ENCODE measurements around the gene UBAP1L. TPM values are rescaled to one million over a fixed set of nuclear protein-coding genes. Genes with fewer than 3 reads are reported as not detected.
"Not testable (repeated sequence)": the region's sequence is repeated elsewhere in the genome, so short reads cannot be mapped to it uniquely, and the experiment has no call there.

UBAP1L gene
- total RNA-seq, 2 donors from 2014 or later, result 3.4 to 4.6 TPM

- Histone ChIP-seq H3K4me1 (peaks cover 23% of the 10 kb centered on the region), H3K4me3 (no peak overlapping the region), H3K27ac (no peak overlapping the region), H3K27me3 (no peaks in the 10 kb centered on the region), H3K9me3 (no peaks in the 10 kb centered on the region), H3K36me3 (replicated peaks in 1 of 2; ENCODE audit: insufficient read depth in 1 of 2, low read depth in 2 of 2) (no peaks in the 10 kb centered on the region)
- TF ChIP-seq CTCF (IDR thresholded peaks at IDR 0.05), result no peak
- TF ChIP-seq POLR2A (IDR thresholded peaks at IDR 0.05), result no peak
- no peak for ATAC-seq
- intact Hi-C loops (cut with DNase I), result no loop called here
- 66 to 68% methylated on average over 2 of the region's 2 CpGs for WGBS, 2 donors
- DNase-seq, result no peak
Measured at GRCh38 chr15:65048241-65048640, 66.8 kb downstream of the UBAP1L start.

GRCh38 chr15:65044724-65045481, 70.1 kb downstream of the UBAP1L start, which contains the start of gene SLC51B:
SLC51B (plus strand) TSS chr15:65045387; CDS start chr15:65050005, 4,618 bp downstream.
- H3K36me3 ChIP-seq (replicated peaks in 1 of 2; ENCODE audit: insufficient read depth in 1 of 2, low read depth in 2 of 2), result no peaks in the 10 kb centered on the region
- peaks cover 23% of the 10 kb centered on the region for H3K4me1 ChIP-seq
- DNase-seq (peak in 1 of 4 donors; percentile 43), ATAC-seq (peak; percentile 25)
- H3K4me3 ChIP-seq, result no peak within 1 kb of the TSS
- H3K27ac ChIP-seq, result peak within 1 kb of the TSS in 2 of 4 donors; percentile 19 to 26
- WGBS, 2 donors, result 51 to 59% methylated on average over 7 of the region's 7 CpGs
- intact Hi-C loops (cut with DNase I), result no loop called here
- no peaks in the 10 kb centered on the region for H3K27me3 ChIP-seq
- no peaks in the 10 kb centered on the region for H3K9me3 ChIP-seq
- TF ChIP-seq CTCF (IDR thresholded peaks at IDR 0.05) (no peak), POLR2A (IDR thresholded peaks at IDR 0.05) (no peak)

- intact Hi-C loops (cut with DNase I); H3K27me3 ChIP-seq; ATAC-seq; H3K36me3 ChIP-seq (replicated peaks in 1 of 2; ENCODE audit: insufficient read depth in 1 of 2, low read depth in 2 of 2); DNase-seq; H3K9me3 ChIP-seq; H3K4me3 ChIP-seq; H3K27ac ChIP-seq: not testable (repeated sequence)
- WGBS, 2 donors, result 77 to 79% methylated on average over 5 of the region's 5 CpGs
- H3K4me1 ChIP-seq, result peaks cover 16% of the 10 kb centered on the region
Measured at GRCh38 chr15:65044218-65044617, 70.8 kb downstream of the UBAP1L start.

- DNase-seq (no peak), ATAC-seq (peak; percentile 4)
- H3K4me1 ChIP-seq, result peaks cover 13% of the 10 kb centered on the region
- no peaks in the 10 kb centered on the region for H3K27me3 ChIP-seq
- intact Hi-C loops (cut with DNase I), result no loop called here
- H3K36me3 ChIP-seq (replicated peaks in 1 of 2; ENCODE audit: insufficient read depth in 1 of 2, low read depth in 2 of 2), result no peaks in the 10 kb centered on the region
- H3K4me3 ChIP-seq, result no peak overlapping the region
- 75 to 81% methylated on average over 4 of the region's 4 CpGs for WGBS, 2 donors
- H3K9me3 ChIP-seq, result no peaks in the 10 kb centered on the region
- no peak overlapping the region for H3K27ac ChIP-seq
- TF ChIP-seq CTCF (IDR thresholded peaks at IDR 0.05) (no peak), POLR2A (IDR thresholded peaks at IDR 0.05) (no peak)
Measured at GRCh38 chr15:65042776-65043327, 72.1 kb downstream of the UBAP1L start.

Small RNA genes lying within 50 kb of the gene (small RNA-seq; reads per million reads assigned to genes)
- gene AC013553.1, result not detected

Other genes with a start within 250 kb of the UBAP1L start
- gene ANKDD1A, start 203.3 kb downstream of the UBAP1L start, total RNA-seq, result 10 to 100 TPM in 1 of 2 donors, 1 to 10 TPM in 1; 3.9 to 18.8 TPM
- 10 to 100 TPM; 33.0 to 46.4 TPM for gene SPG21, start 125.3 kb downstream of the UBAP1L start, total RNA-seq
- gene MTFMT, start 85.6 kb downstream of the UBAP1L start, total RNA-seq, result 10 to 100 TPM; 10.1 to 22.1 TPM
- gene SLC51B, start 69.8 kb downstream of the UBAP1L start, total RNA-seq, result not detected
- 1 to 10 TPM; 3.1 to 4.6 TPM for gene RASL12, start 47.2 kb downstream of the UBAP1L start, total RNA-seq
- not detected for gene KBTBD13, start 38.5 kb downstream of the UBAP1L start, total RNA-seq
- 10 to 100 TPM; 18.2 to 35.6 TPM for gene PDCD7, start 18.6 kb upstream of the UBAP1L start, total RNA-seq
- 10 to 100 TPM; 16.2 to 19.2 TPM for gene CLPX, start 70.1 kb upstream of the UBAP1L start, total RNA-seq
- 10 to 100 TPM in 1 of 2 donors, 1 to 10 TPM in 1; 4.4 to 18.8 TPM for gene CILP, start 96.3 kb upstream of the UBAP1L start, total RNA-seq
- gene PARP16, start 171.7 kb upstream of the UBAP1L start, total RNA-seq, result 10 to 100 TPM in 1 of 2 donors, 1 to 10 TPM in 1; 5.2 to 17.5 TPM
- not detected for gene RNU5A-1, start 180.9 kb upstream of the UBAP1L start, total RNA-seq
- gene RNU5B-1, start 189.5 kb upstream of the UBAP1L start, total RNA-seq, result not detected